ENCODE data around the gene TDRD7.

Gene TDRD7

GRCh38 chr9:97411789-97412625 is at the start of gene TDRD7:
TDRD7 (plus strand) TSS chr9:97412096; CDS start chr9:97428466, 16,370 bp downstream.
- peak; percentile 92 for DNase-seq

GRCh38 chr9:97362777-97363545 is 48.9 kb upstream of the TDRD7 start:
- DNase-seq, result no peak

- DNase-seq, result no peak
Measured at GRCh38 chr9:97363661-97364299, 48.1 kb upstream of the TDRD7 start.

- DNase-seq, result no peak
Measured at GRCh38 chr9:97364769-97365490, 47.0 kb upstream of the TDRD7 start.

- DNase-seq, result no peak
Measured at GRCh38 chr9:97365634-97366033, 46.3 kb upstream of the TDRD7 start.

- DNase-seq, result no peak
Measured at GRCh38 chr9:97366476-97366875, 45.4 kb upstream of the TDRD7 start.

GRCh38 chr9:97366889-97367288 is 45.0 kb upstream of the TDRD7 start:
- no peak for DNase-seq

- no peak for DNase-seq
Measured at GRCh38 chr9:97367729-97368128, 44.2 kb upstream of the TDRD7 start.

GRCh38 chr9:97368964-97369363 is 42.9 kb upstream of the TDRD7 start:
- no peak for DNase-seq

GRCh38 chr9:97372580-97372979 is 39.3 kb upstream of the TDRD7 start:
- DNase-seq, result no peak

GRCh38 chr9:97373331-97373730 is 38.6 kb upstream of the TDRD7 start:
- DNase-seq, result no peak

GRCh38 chr9:97374811-97375210 is 37.1 kb upstream of the TDRD7 start:
- no peak for DNase-seq

- DNase-seq, result no peak
Measured at GRCh38 chr9:97376902-97377301, 35.0 kb upstream of the TDRD7 start.

- DNase-seq, result no peak
Measured at GRCh38 chr9:97382099-97382718, 29.7 kb upstream of the TDRD7 start.

- DNase-seq, result no peak
Measured at GRCh38 chr9:97384406-97385262, 27.3 kb upstream of the TDRD7 start.

GRCh38 chr9:97385626-97386264 is 26.2 kb upstream of the TDRD7 start:
- DNase-seq, result no peak

GRCh38 chr9:97386265-97386633 is 25.6 kb upstream of the TDRD7 start:
- DNase-seq, result no peak

- peak; percentile 69 for DNase-seq
Measured at GRCh38 chr9:97386733-97387503, 25.0 kb upstream of the TDRD7 start.

- no peak for DNase-seq
Measured at GRCh38 chr9:97387504-97387886, 24.4 kb upstream of the TDRD7 start.

All from activated naive CD4-positive, alpha-beta T cell treated with anti-CD3 and anti-CD28 coated beads, Interleukin-2, amount 50 U/mL, for 16 hours (primary cell).